Measurements from ENCODE around the gene CADPS.

The CADPS gene

DNA sequence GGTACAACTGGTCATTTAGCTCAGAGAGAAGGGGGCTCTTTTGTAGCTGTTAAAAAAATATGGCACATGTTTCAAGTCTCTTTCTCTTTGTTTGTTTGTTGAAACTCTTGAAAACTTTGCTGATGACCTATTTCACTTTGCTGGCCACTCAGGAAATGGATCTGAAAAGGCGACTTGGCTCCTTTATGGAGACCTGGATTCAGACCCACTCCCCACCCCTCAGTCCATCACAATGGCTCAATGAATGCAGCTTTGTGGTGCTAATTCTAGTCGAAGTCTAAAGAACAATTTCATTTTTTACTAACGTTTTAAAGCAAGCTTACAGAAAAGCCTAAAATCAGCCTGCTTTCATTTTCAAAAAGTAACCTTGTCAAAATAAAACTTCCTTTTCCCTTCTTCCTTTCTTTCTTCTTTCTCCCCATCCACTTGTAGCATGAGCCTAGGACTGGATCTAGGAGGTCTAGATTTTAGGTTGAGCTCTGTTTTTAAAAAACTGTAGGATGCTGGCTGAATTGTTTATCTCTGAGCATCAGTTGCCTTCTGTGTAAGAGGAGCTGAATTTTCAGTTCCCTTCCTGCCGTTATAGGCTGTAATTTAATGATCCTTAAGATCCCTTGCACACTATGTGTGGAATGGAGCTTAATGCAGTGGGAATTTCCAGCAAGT lies 336.4 kb downstream of the CADPS start:
- ATAC-seq = no peak
- TF ChIP-seq, protein P1, sequence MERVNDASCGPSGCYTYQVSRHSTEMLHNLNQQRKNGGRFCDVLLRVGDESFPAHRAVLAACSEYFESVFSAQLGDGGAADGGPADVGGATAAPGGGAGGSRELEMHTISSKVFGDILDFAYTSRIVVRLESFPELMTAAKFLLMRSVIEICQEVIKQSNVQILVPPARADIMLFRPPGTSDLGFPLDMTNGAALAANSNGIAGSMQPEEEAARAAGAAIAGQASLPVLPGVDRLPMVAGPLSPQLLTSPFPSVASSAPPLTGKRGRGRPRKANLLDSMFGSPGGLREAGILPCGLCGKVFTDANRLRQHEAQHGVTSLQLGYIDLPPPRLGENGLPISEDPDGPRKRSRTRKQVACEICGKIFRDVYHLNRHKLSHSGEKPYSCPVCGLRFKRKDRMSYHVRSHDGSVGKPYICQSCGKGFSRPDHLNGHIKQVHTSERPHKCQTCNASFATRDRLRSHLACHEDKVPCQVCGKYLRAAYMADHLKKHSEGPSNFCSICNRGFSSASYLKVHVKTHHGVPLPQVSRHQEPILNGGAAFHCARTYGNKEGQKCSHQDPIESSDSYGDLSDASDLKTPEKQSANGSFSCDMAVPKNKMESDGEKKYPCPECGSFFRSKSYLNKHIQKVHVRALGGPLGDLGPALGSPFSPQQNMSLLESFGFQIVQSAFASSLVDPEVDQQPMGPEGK (CRISPR knock-in tag; IDR thresholded peaks at IDR 0.05; ENCODE audit: borderline replicate concordance) = no peak
- TF ChIP-seq ESRRG (CRISPR knock-in tag; IDR thresholded peaks at IDR 0.05) (no peak), ZFP3 (CRISPR knock-in tag; IDR thresholded peaks at IDR 0.05) (no peak), ZNF70 (CRISPR knock-in tag; IDR thresholded peaks at IDR 0.05) (no peak), GLIS3 (CRISPR knock-in tag; IDR thresholded peaks at IDR 0.05) (no peak), ZFP30 (CRISPR knock-in tag; IDR thresholded peaks at IDR 0.05) (no peak), BACH2 (CRISPR knock-in tag; IDR thresholded peaks at IDR 0.05; ENCODE audit: borderline replicate concordance) (no peak), SNAI2 (CRISPR knock-in tag; IDR thresholded peaks at IDR 0.05) (no peak)

- TF ChIP-seq CREB5 (CRISPR knock-in tag; IDR thresholded peaks at IDR 0.05; ENCODE audit: low read depth) (no peak), ZNF8 (CRISPR knock-in tag; IDR thresholded peaks at IDR 0.05) (no peak), ISL1 (CRISPR knock-in tag; IDR thresholded peaks at IDR 0.05) (no peak), BACH2 (CRISPR knock-in tag; IDR thresholded peaks at IDR 0.05; ENCODE audit: borderline replicate concordance) (no peak), SNAI2 (CRISPR knock-in tag; IDR thresholded peaks at IDR 0.05) (no peak), ESRRG (CRISPR knock-in tag; IDR thresholded peaks at IDR 0.05) (no peak), PPARA (CRISPR knock-in tag; IDR thresholded peaks at IDR 0.05; ENCODE audit: borderline replicate concordance) (no peak), ZFP3 (CRISPR knock-in tag; IDR thresholded peaks at IDR 0.05) (no peak), POU6F1 (CRISPR knock-in tag; IDR thresholded peaks at IDR 0.05; ENCODE audit: borderline replicate concordance, low read depth) (no peak), OSR1 (CRISPR knock-in tag; IDR thresholded peaks at IDR 0.05) (no peak), CSRNP3 (CRISPR knock-in tag; IDR thresholded peaks at IDR 0.05) (no peak), TOX (CRISPR knock-in tag; IDR thresholded peaks at IDR 0.05; ENCODE audit: borderline replicate concordance) (no peak), GLIS3 (CRISPR knock-in tag; IDR thresholded peaks at IDR 0.05) (no peak), ZC3H10 (CRISPR knock-in tag; IDR thresholded peaks at IDR 0.05) (no peak), ARNTL (CRISPR knock-in tag; IDR thresholded peaks at IDR 0.05; ENCODE audit: borderline replicate concordance, low read depth) (no peak), RARB (CRISPR knock-in tag; IDR thresholded peaks at IDR 0.05) (no peak), ZNF70 (CRISPR knock-in tag; IDR thresholded peaks at IDR 0.05) (no peak), TCF4 (CRISPR knock-in tag; IDR thresholded peaks at IDR 0.05; ENCODE audit: borderline replicate concordance) (no peak)
- TF ChIP-seq, protein P1 (CRISPR knock-in tag; IDR thresholded peaks at IDR 0.05; ENCODE audit: borderline replicate concordance) = no peak
- TF ChIP-seq, protein P2, sequence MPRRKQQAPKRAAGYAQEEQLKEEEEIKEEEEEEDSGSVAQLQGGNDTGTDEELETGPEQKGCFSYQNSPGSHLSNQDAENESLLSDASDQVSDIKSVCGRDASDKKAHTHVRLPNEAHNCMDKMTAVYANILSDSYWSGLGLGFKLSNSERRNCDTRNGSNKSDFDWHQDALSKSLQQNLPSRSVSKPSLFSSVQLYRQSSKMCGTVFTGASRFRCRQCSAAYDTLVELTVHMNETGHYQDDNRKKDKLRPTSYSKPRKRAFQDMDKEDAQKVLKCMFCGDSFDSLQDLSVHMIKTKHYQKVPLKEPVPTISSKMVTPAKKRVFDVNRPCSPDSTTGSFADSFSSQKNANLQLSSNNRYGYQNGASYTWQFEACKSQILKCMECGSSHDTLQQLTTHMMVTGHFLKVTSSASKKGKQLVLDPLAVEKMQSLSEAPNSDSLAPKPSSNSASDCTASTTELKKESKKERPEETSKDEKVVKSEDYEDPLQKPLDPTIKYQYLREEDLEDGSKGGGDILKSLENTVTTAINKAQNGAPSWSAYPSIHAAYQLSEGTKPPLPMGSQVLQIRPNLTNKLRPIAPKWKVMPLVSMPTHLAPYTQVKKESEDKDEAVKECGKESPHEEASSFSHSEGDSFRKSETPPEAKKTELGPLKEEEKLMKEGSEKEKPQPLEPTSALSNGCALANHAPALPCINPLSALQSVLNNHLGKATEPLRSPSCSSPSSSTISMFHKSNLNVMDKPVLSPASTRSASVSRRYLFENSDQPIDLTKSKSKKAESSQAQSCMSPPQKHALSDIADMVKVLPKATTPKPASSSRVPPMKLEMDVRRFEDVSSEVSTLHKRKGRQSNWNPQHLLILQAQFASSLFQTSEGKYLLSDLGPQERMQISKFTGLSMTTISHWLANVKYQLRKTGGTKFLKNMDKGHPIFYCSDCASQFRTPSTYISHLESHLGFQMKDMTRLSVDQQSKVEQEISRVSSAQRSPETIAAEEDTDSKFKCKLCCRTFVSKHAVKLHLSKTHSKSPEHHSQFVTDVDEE (CRISPR knock-in tag; IDR thresholded peaks at IDR 0.05) = no peak
- ATAC-seq = no peak
These were observed 340.9 kb downstream of the CADPS start for GRCh38 chr3:62534326-62534725.
